ENCODE data around the gene COL9A2. TPM values are rescaled to one million over a fixed set of nuclear protein-coding genes. Genes with fewer than 3 reads are reported as not detected.

Gene COL9A2
- total and polyA plus RNA-seq, 2 donors (not counting 3 experiments of a cell fraction or from before 2014, with no cell fraction given) = 0.64 to 0.69 TPM

GRCh38 chr1:40307186-40307585 is 9.9 kb downstream of the COL9A2 start:
- BruUV-seq (replicated peaks) = no TSS peak
- Histone ChIP-seq H3K79me2 (ENCODE audit: control insufficient read depth, insufficient read depth, low read length) (no peaks in the 10 kb centered on the region), H3K9me3 (replicated peaks; ENCODE audit: control insufficient read depth, insufficient read depth, low read length) (no peaks in the 10 kb centered on the region), H3K9ac (replicated peaks; ENCODE audit: extremely low read depth, insufficient read depth, low read length) (no peak overlapping the region), H3K27ac (ENCODE audit: insufficient read depth, low read depth, low read length) (no peak overlapping the region), H3K4me3 (replicated peaks in 1 of 3; ENCODE audit: insufficient read depth in 1 of 3, low read depth in 1 of 3, low read length in 3 of 3) (no peak overlapping the region), H4K20me1 (replicated peaks; ENCODE audit: control insufficient read depth, extremely low read depth, insufficient read depth, low read length) (no peaks in the 10 kb centered on the region), H3K36me3 (ENCODE audit: control insufficient read depth in 2 of 2, extremely low read depth in 1 of 2, insufficient read depth in 2 of 2, low read length in 2 of 2) (no peaks in the 10 kb centered on the region), H3K4me1 (ENCODE audit: control insufficient read depth, extremely low read depth, insufficient read depth, low read length) (no peaks in the 10 kb centered on the region), H3K4me2 (ENCODE audit: insufficient read depth, low read length) (no peak overlapping the region), H3K9me1 (replicated peaks; ENCODE audit: control insufficient read depth, extremely low read depth, insufficient read depth, low read length) (no peaks in the 10 kb centered on the region), H2AFZ (ENCODE audit: low read depth, low read length) (no peak overlapping the region), H3K27me3 (ENCODE audit: control insufficient read depth in 2 of 2, insufficient read depth in 2 of 2, low read length in 2 of 2) (peaks cover 0 to 2% of the 10 kb centered on the region in 2 experiments)
- CTCF ChIA-PET = interaction anchor here (1.4 kb wide), 1 partner anchor 8 kb away, joined by 5 read pairs; no protein-coding TSS in a partner anchor
- intact Hi-C loops (cut with micrococcal nuclease) = no loop called here
- no peak for FAIRE-seq
- DNase-seq (ENCODE audit: low read depth, low spot score) = no peak
- POLR2A ChIA-PET = interaction anchor here (0.6 kb wide), 1 partner anchor 873 kb away, joined by 7 read pairs; no protein-coding TSS in a partner anchor
- TF ChIP-seq MAX (IDR thresholded peaks at IDR 0.05; ENCODE audit: insufficient read depth, insufficient read length) (no peak), JUN (IDR thresholded peaks at IDR 0.05; ENCODE audit: borderline replicate concordance, insufficient read depth, insufficient read length, low read depth) (no peak), GATA2 (IDR thresholded peaks at IDR 0.05; ENCODE audit: insufficient read depth, insufficient read length, low read depth, low read length) (no peak)
- dilution Hi-C loops (cut with MboI; ENCODE audit: extremely low pct_ligation_motif_present, low sequenced_read_pairs) = no loop called here

GRCh38 chr1:40306296-40306695 is 10.8 kb downstream of the COL9A2 start:
- no peak for DNase-seq (ENCODE audit: low read depth, low spot score)
- Histone ChIP-seq H3K9me1 (replicated peaks; ENCODE audit: control insufficient read depth, extremely low read depth, insufficient read depth, low read length) (no peaks in the 10 kb centered on the region), H3K27me3 (ENCODE audit: control insufficient read depth in 2 of 2, insufficient read depth in 2 of 2, low read length in 2 of 2) (peaks cover 0 to 2% of the 10 kb centered on the region in 2 experiments), H3K4me3 (replicated peaks in 1 of 3; ENCODE audit: insufficient read depth in 1 of 3, low read depth in 1 of 3, low read length in 3 of 3) (no peak overlapping the region), H3K36me3 (ENCODE audit: control insufficient read depth in 2 of 2, extremely low read depth in 1 of 2, insufficient read depth in 2 of 2, low read length in 2 of 2) (no peaks in the 10 kb centered on the region), H2AFZ (ENCODE audit: low read depth, low read length) (no peak overlapping the region), H3K4me2 (ENCODE audit: insufficient read depth, low read length) (no peak overlapping the region), H4K20me1 (replicated peaks; ENCODE audit: control insufficient read depth, extremely low read depth, insufficient read depth, low read length) (no peaks in the 10 kb centered on the region), H3K9ac (replicated peaks; ENCODE audit: extremely low read depth, insufficient read depth, low read length) (no peak overlapping the region), H3K79me2 (ENCODE audit: control insufficient read depth, insufficient read depth, low read length) (no peaks in the 10 kb centered on the region), H3K4me1 (ENCODE audit: control insufficient read depth, extremely low read depth, insufficient read depth, low read length) (no peaks in the 10 kb centered on the region), H3K27ac (ENCODE audit: insufficient read depth, low read depth, low read length) (no peak overlapping the region), H3K9me3 (replicated peaks; ENCODE audit: control insufficient read depth, insufficient read depth, low read length) (no peaks in the 10 kb centered on the region)
- CTCF ChIA-PET = interaction anchor here (1.4 to 1.7 kb wide), 3 partner anchors 9 to 162 kb away, joined by 5 to 9 read pairs (median 9); no protein-coding TSS in a partner anchor
- no TSS peak for BruUV-seq (replicated peaks)
- POLR2A ChIA-PET = no interaction called here
- dilution Hi-C loops (cut with MboI; ENCODE audit: extremely low pct_ligation_motif_present, low sequenced_read_pairs) = no loop called here
- no peak for FAIRE-seq
- intact Hi-C loops (cut with micrococcal nuclease) = no loop called here
- TF ChIP-seq FOS (IDR thresholded peaks at IDR 0.05; ENCODE audit: borderline replicate concordance, insufficient read depth, low read length) (no peak), POLR2AphosphoS5 (IDR thresholded peaks at IDR 0.05; ENCODE audit: insufficient read depth, low read depth, low read length) (no peak), JUN (IDR thresholded peaks at IDR 0.05; ENCODE audit: borderline replicate concordance, insufficient read depth, insufficient read length, low read depth) (no peak), MAX (IDR thresholded peaks at IDR 0.05; ENCODE audit: insufficient read depth, insufficient read length) (no peak), CTCF (IDR thresholded peaks at IDR 0.05; ENCODE audit: extremely low read depth in 1 of 2, insufficient read depth in 1 of 2, low read depth in 1 of 2, low read length in 2 of 2) (no peak), GATA2 (IDR thresholded peaks at IDR 0.05; ENCODE audit: insufficient read depth, insufficient read length, low read depth, low read length) (no peak), EZH2 (IDR thresholded peaks at IDR 0.05; ENCODE audit: borderline replicate concordance, low read depth, low read length, severe bottlenecking) (no peak), MYC (IDR thresholded peaks at IDR 0.05; ENCODE audit: low read depth, low read length) (no peak), POLR2A (IDR thresholded peaks at IDR 0.05; ENCODE audit: low read depth, low read length) (no peak)
